ENCODE results near the gene ETV3L. TPM values are rescaled to one million over a fixed set of nuclear protein-coding genes. Genes with fewer than 3 reads are reported as not detected.
"Not testable (repeated sequence)": the region's sequence is repeated elsewhere in the genome, so short reads cannot be mapped to it uniquely, and the experiment has no call there.

ETV3L gene
- total RNA-seq, 2 experiments from 2014 or later: not detected

DNA sequence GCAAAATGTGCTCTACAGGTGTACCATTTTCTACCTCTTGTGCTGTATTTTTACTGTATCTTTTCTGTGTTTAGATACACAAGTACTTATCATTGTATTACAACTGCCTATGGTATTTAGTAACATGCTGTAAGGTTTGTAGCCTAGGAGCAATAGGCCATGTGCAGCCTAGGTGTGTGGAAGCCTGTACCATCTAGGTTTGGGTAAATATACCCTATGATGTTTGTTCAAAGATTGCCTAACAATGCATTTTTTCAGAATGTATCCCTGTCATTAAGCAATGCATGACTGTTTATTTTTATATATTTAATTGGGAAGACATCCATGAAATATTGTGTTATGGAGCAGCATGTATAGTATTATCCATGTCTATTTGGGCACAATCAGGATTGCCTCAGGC is 11.0 kb downstream of the ETV3L start:
- Mint-ChIP-seq H3K27ac (no peak overlapping the region), H3K36me3 (ENCODE audit: low read depth) (no peaks in the 10 kb centered on the region), H3K27me3 (ENCODE audit: low read depth) (peaks cover 2% of the 10 kb centered on the region), H3K4me1 (ENCODE audit: low read depth) (no peaks in the 10 kb centered on the region), H3K4me3 (no peak overlapping the region), H3K9me3 (no peaks in the 10 kb centered on the region)
- intact Hi-C loops (cut with micrococcal nuclease): no loop called here
- CTCF ChIA-PET: interaction anchor here (0.7 to 7.1 kb wide), 3 partner anchors 47 to 250 kb away, joined by 3 to 378 read pairs (median 45); no protein-coding TSS in a partner anchor
- DNase-seq: no peak

- Mint-ChIP-seq H3K4me1 (ENCODE audit: low read depth) (no peaks in the 10 kb centered on the region), H3K36me3 (ENCODE audit: low read depth) (no peaks in the 10 kb centered on the region), H3K9me3 (no peaks in the 10 kb centered on the region), H3K4me3 (no peak overlapping the region), H3K27ac (no peak overlapping the region), H3K27me3 (ENCODE audit: low read depth) (peaks cover 2% of the 10 kb centered on the region)
- DNase-seq: no peak
- CTCF ChIA-PET: interaction anchor here (0.7 to 7.1 kb wide), 6 partner anchors 8 to 73 kb away, joined by 3 to 378 read pairs (median 3); no protein-coding TSS in a partner anchor
- intact Hi-C loops (cut with micrococcal nuclease): no loop called here
Observed at GRCh38 chr1:157087030-157087429, 12.6 kb downstream of the ETV3L start.

DNA sequence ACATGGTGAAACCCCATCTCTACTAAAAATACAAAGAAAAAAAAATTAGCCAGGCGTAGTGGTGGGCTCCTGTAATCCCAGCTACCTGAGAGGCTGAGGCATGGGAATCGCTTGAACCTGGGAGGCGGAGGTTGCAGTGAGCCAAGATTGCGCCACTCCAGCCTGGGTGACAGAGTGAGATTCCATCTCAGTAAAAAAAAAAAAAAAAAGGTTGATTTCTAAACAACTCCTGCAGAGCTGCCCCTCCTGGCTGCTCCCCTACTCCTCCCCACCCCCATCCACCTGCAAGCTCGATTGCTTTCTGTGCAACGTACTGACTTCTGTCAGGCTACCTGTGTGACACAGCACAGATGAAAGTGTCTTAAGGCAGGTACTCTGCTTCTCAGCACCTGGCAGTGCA is 13.3 kb downstream of the ETV3L start:
- CTCF ChIA-PET: interaction anchor here (1.0 to 7.1 kb wide), 2 partner anchors 67 to 74 kb away, joined by 3 to 378 read pairs; no protein-coding TSS in a partner anchor
- Mint-ChIP-seq H3K27ac (no peak overlapping the region), H3K4me3 (no peak overlapping the region), H3K36me3 (ENCODE audit: low read depth) (no peaks in the 10 kb centered on the region), H3K4me1 (ENCODE audit: low read depth) (no peaks in the 10 kb centered on the region), H3K9me3 (no peaks in the 10 kb centered on the region), H3K27me3 (ENCODE audit: low read depth) (peaks cover 2% of the 10 kb centered on the region)
- no peak for DNase-seq
- intact Hi-C loops (cut with micrococcal nuclease): no loop called here

DNA sequence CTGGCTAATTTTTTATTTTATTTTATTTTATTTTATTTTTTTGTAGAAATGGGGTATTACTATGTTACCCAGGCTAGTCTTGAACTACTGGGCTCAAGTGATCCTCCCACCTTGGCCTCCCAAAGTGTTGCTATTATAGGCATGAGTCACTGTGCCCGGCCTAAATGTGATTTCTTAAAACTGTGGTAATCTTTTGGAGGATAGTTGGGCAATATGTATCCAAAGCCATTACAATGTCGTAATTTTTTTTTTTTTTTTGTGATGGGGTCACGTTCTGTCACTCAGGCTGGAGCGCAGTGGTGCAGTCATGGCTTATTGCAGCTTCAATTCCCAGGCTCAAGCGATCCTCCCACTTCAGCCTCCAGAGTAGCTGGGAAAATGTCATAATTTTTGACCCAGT is 14.2 kb downstream of the ETV3L start:
- H3K36me3 Mint-ChIP-seq (ENCODE audit: low read depth): no peaks in the 10 kb centered on the region
- DNase-seq: no peak
- H3K27me3 Mint-ChIP-seq (ENCODE audit: low read depth): peaks cover 2% of the 10 kb centered on the region
- CTCF ChIA-PET: interaction anchor here (0.7 to 7.1 kb wide), 3 partner anchors 8 to 194 kb away, joined by 4 to 378 read pairs (median 5); no protein-coding TSS in a partner anchor
- intact Hi-C loops (cut with micrococcal nuclease): no loop called here
- H3K27ac Mint-ChIP-seq: no peak overlapping the region
- no peaks in the 10 kb centered on the region for H3K9me3 Mint-ChIP-seq
- H3K4me3 Mint-ChIP-seq: no peak overlapping the region
- H3K4me1 Mint-ChIP-seq (ENCODE audit: low read depth): no peaks in the 10 kb centered on the region

DNA sequence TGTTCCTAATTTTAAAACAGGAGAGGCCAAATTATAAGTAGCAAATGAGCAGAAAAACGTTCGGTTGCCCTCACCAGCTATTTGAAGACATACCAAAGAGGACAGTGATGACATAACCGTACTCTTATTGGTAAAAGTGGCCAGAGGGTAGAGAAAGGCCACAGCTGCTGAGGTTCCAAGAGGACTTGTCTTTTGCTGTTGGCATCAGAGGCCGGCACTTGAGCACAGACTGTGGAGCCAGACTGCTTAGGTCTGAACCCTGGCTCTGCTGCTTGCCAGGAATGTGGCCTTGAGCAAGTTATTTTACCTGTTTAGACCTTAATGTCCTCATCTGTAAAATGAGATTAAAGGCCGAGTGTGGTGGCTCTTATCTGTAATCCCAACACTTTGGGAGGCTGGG is 14.9 kb downstream of the ETV3L start:
- no peak for DNase-seq
- no peaks in the 10 kb centered on the region for H3K4me1 Mint-ChIP-seq (ENCODE audit: low read depth)
- H3K27ac Mint-ChIP-seq: no peak overlapping the region
- CTCF ChIA-PET: interaction anchor here (1.4 kb wide), 1 partner anchor 72 kb away, joined by 3 read pairs; no protein-coding TSS in a partner anchor
- no peak overlapping the region for H3K4me3 Mint-ChIP-seq
- no peaks in the 10 kb centered on the region for H3K27me3 Mint-ChIP-seq (ENCODE audit: low read depth)
- no peaks in the 10 kb centered on the region for H3K36me3 Mint-ChIP-seq (ENCODE audit: low read depth)
- H3K9me3 Mint-ChIP-seq: no peaks in the 10 kb centered on the region
- intact Hi-C loops (cut with micrococcal nuclease): no loop called here

DNA sequence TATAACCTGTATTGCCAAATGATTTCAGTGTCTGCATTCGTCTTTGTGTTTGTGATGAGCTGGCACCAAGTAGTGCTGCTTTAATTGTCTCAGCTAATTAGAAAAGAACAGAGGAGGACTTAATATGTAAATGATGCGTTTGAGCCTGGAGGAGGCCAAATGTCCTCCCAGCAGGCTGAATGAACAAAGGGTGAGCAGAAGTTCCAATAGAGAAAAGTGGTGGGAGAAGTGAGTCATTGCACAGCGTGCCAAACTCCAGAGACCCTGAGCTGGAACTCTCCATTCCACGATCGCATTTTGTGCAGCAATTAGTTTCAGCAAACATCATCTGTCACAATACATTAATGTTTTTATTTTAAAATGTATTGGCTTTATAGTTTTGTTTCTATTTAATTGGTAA is 17.9 kb downstream of the ETV3L start:
- intact Hi-C loops (cut with micrococcal nuclease): no loop called here
- no peak overlapping the region for H3K27ac Mint-ChIP-seq
- CTCF ChIA-PET: interaction anchor here (0.6 to 2.0 kb wide), 3 partner anchors 9 to 75 kb away, joined by 3 to 8 read pairs (median 3); no protein-coding TSS in a partner anchor
- H3K9me3 Mint-ChIP-seq: no peaks in the 10 kb centered on the region
- no peak for DNase-seq
- H3K4me3 Mint-ChIP-seq: no peak overlapping the region
- no peaks in the 10 kb centered on the region for H3K36me3 Mint-ChIP-seq (ENCODE audit: low read depth)
- no peaks in the 10 kb centered on the region for H3K4me1 Mint-ChIP-seq (ENCODE audit: low read depth)
- no peaks in the 10 kb centered on the region for H3K27me3 Mint-ChIP-seq (ENCODE audit: low read depth)

GRCh38 chr1:157080714-157081113 is 18.9 kb downstream of the ETV3L start:
- no peaks in the 10 kb centered on the region for H3K9me3 Mint-ChIP-seq
- no peak overlapping the region for H3K4me3 Mint-ChIP-seq
- CTCF ChIA-PET: interaction anchor here (0.6 to 2.0 kb wide), 4 partner anchors 10 to 76 kb away, joined by 3 to 8 read pairs (median 4); no protein-coding TSS in a partner anchor
- DNase-seq: no peak
- no peak overlapping the region for H3K27ac Mint-ChIP-seq
- H3K4me1 Mint-ChIP-seq (ENCODE audit: low read depth): no peaks in the 10 kb centered on the region
- H3K27me3 Mint-ChIP-seq (ENCODE audit: low read depth): no peaks in the 10 kb centered on the region
- H3K36me3 Mint-ChIP-seq (ENCODE audit: low read depth): no peaks in the 10 kb centered on the region
- intact Hi-C loops (cut with micrococcal nuclease): no loop called here

DNA sequence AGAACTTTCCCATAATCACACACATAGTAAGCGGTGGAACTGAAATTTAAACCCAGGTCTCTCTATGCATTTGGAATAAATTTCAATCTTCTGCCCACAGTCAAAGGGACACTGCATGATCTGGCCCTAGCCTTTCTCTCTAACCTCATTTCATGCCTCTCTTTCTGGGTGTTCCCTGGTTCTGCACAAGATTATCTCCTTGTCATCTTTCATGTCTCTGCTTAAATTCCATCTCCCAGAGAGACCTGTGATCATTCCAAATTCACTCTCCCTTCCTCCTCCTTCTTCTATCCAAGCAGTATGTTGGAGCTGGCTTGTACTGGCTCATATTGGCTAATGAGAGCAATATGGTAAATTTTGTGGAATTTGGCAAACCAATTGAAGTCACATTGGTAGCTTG is 22.2 kb downstream of the ETV3L start:
- H3K27me3 Mint-ChIP-seq (ENCODE audit: low read depth): peaks cover 10% of the 10 kb centered on the region
- H3K4me3 Mint-ChIP-seq: no peak overlapping the region
- no peaks in the 10 kb centered on the region for H3K36me3 Mint-ChIP-seq (ENCODE audit: low read depth)
- CTCF ChIA-PET: interaction anchor here (0.5 kb wide), 1 partner anchor 8 kb away, joined by 4 read pairs; no protein-coding TSS in a partner anchor
- no peak overlapping the region for H3K27ac Mint-ChIP-seq
- H3K4me1 Mint-ChIP-seq (ENCODE audit: low read depth): peaks cover 1% of the 10 kb centered on the region
- intact Hi-C loops (cut with micrococcal nuclease): loop anchor here (10.0 kb wide), 1 partner anchor 183 kb away; the partner anchor contains the start of gene PEAR1
- no peak for DNase-seq
- H3K9me3 Mint-ChIP-seq: no peaks in the 10 kb centered on the region

DNA sequence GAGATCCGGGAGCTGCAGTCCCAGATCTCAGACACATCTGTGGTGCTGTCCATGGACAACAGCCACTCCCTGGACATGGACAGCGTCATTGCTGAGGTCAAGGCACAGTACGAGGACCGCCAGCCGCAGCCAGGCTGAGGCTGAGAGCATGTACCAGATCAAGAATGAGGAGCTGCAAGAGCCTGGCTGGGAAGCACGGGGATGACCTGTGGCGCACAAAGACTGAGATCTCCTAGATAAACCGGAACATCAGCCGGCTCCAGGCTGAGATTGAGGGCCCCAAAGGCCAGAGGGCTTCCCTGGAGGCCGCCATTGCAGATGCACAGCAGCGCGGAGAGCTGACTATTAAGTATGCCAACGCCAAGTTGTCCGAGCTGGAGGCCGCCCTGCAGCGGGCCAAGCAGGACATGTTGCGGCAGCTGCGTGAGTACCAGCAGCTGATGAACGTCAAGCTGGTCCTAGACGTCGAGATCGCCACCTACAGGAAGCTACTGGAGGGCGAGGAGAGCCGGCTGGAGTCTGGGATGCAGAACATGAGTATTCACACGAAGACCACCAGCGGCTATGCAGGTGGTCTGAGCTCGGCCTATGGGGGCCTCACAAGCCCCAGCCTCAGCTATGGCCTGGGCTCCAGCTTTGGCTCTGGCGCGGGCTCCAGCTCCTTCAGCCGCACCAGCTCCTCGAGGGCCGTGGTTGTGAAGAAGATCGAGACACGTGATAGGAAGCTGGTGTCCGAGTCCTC is 25.5 kb downstream of the ETV3L start:
- Mint-ChIP-seq H3K27ac (no peak overlapping the region), H3K36me3 (ENCODE audit: low read depth) (no peaks in the 10 kb centered on the region), H3K27me3 (ENCODE audit: low read depth) (peaks cover 10% of the 10 kb centered on the region), H3K4me3 (no peak overlapping the region), H3K9me3 (no peaks in the 10 kb centered on the region), H3K4me1 (ENCODE audit: low read depth) (peaks cover 1% of the 10 kb centered on the region)
- DNase-seq: peak; percentile 72
- CTCF ChIA-PET: interaction anchor here (0.6 to 2.2 kb wide), 16 partner anchors 13 to 162 kb away, joined by 3 to 6 read pairs (median 4); no protein-coding TSS in a partner anchor
- intact Hi-C loops (cut with micrococcal nuclease): loop anchor here (1.0 to 10.0 kb wide), 2 partner anchors 164 to 179 kb away; partner anchors contain the start of gene PEAR1

- CTCF ChIA-PET: interaction anchor here (4.1 kb wide), 1 partner anchor 21 kb away, joined by 17 read pairs; no protein-coding TSS in a partner anchor
- H3K27me3 Mint-ChIP-seq (ENCODE audit: low read depth): peaks cover 25% of the 10 kb centered on the region
Observed at GRCh38 chr1:157069601-157070000, 30.0 kb downstream of the ETV3L start.

GRCh38 chr1:157059241-157059640 is 40.4 kb downstream of the ETV3L start:
- H3K27ac Mint-ChIP-seq; H3K4me1 Mint-ChIP-seq (ENCODE audit: low read depth); H3K36me3 Mint-ChIP-seq (ENCODE audit: low read depth); DNase-seq; CTCF ChIA-PET; H3K4me3 Mint-ChIP-seq; intact Hi-C loops (cut with micrococcal nuclease); H3K9me3 Mint-ChIP-seq: not testable (repeated sequence)
- peaks cover 23% of the 10 kb centered on the region for H3K27me3 Mint-ChIP-seq (ENCODE audit: low read depth)

More at GRCh38 chr1:157069601-157070000, 30.0 kb downstream of the ETV3L start:
- intact Hi-C loops (cut with micrococcal nuclease): no loop called here
- H3K27ac Mint-ChIP-seq: no peak overlapping the region
- no peak overlapping the region for H3K4me3 Mint-ChIP-seq
- peaks cover 1% of the 10 kb centered on the region for H3K4me1 Mint-ChIP-seq (ENCODE audit: low read depth)
- H3K9me3 Mint-ChIP-seq: no peaks in the 10 kb centered on the region
- no peaks in the 10 kb centered on the region for H3K36me3 Mint-ChIP-seq (ENCODE audit: low read depth)
- DNase-seq: no peak

DNA sequence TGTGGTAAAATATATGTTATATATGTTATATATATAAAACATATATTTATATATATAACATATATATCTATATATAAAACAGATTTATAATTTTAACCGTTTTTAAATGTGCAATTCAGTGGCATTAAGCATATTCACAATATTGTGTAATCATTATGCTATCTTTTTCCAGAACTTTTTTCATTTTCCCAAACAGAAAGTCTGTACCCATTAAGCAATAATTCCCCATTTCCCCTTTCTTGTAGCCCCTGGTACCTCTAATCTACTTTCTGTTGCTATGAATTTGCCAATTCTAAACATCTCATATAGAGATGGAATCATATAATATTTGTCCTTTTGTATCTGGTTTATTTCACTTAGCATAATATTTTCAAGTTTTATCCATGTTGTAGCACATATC is 43.3 kb downstream of the ETV3L start:
- no peaks in the 10 kb centered on the region for H3K4me1 Mint-ChIP-seq (ENCODE audit: low read depth)
- peaks cover 7% of the 10 kb centered on the region for H3K9me3 Mint-ChIP-seq
- peaks cover 34% of the 10 kb centered on the region for H3K27me3 Mint-ChIP-seq (ENCODE audit: low read depth)
- H3K27ac Mint-ChIP-seq: no peak overlapping the region
- peaks cover 2% of the 10 kb centered on the region for H3K36me3 Mint-ChIP-seq (ENCODE audit: low read depth)
- CTCF ChIA-PET: no interaction called here
- no peak overlapping the region for H3K4me3 Mint-ChIP-seq
- DNase-seq: no peak
- intact Hi-C loops (cut with micrococcal nuclease): no loop called here
